PC-3 (cell line): Measurements from ENCODE around the gene CDH4. TPM values are rescaled to one million over a fixed set of nuclear protein-coding genes. Genes with fewer than 3 reads are reported as not detected.

Experiments used
- ATAC-seq: fragments of 200-7000 bp; cut with Tn5 transposase; 2 replicates; pipeline ENCODE4 v1.9.1; 2020; ENCODE audit warnings: mild to moderate bottlenecking, moderate library complexity
- BruUV-seq: library from RNA; stranded (reverse); fragments of 400-500 nt; replicated peaks from 2 replicates; lab custom pipeline; 2021; lab: Mats Ljungman, UMichigan
- CTCF ChIA-PET: fragments of 300-600 bp; sonication (Branson Sonifier 250); formaldehyde crosslinking; loops from one replicate; lab custom pipeline; 2022; ENCODE audit warnings: antibody characterized with exemption; lab: Charles Lee
- POLR2A ChIA-PET: fragments of 300-600 bp; sonication (Branson Sonifier 250); formaldehyde crosslinking; loops from one replicate; lab custom pipeline; 2022; ENCODE audit warnings: antibody characterized with exemption; ENCODE audit not compliant: unreplicated experiment; lab: Charles Lee
- DNase-seq: peaks from one replicate; pipeline ENCODE4 v3.0.0-alpha.2; 2015
- H2AFZ ChIP-seq: fragments of 300-600 bp; sonication (generic); 2 replicates; pipeline ENCODE4 v1.6.0; 2016; ENCODE audit warnings: antibody characterized with exemption, low read length
- H3F3A ChIP-seq: fragments of 300-600 bp; sonication (generic); one replicate; pipeline ENCODE4 v1.6.0; 2017; ENCODE audit warnings: antibody characterized with exemption, low read length, control low read depth, mild to moderate bottlenecking; ENCODE audit not compliant: unreplicated experiment
- H3K27ac ChIP-seq: fragments of 300-600 bp; sonication (generic); 2 replicates; pipeline ENCODE4 v1.5.1; 2016; ENCODE audit warnings: mild to moderate bottlenecking, low read length
- H3K27me3 ChIP-seq: fragments of 300-600 bp; sonication (generic); 2 replicates; pipeline ENCODE4 v1.6.1; 2016; ENCODE audit warnings: low read length, mixed read lengths
- H3K36me3 ChIP-seq: fragments of 300-600 bp; sonication (generic); 2 replicates; pipeline ENCODE4 v1.6.1; 2016; ENCODE audit warnings: low read depth, mixed run types, low read length, mixed read lengths
- H3K4me1 ChIP-seq: fragments of 300-600 bp; sonication (generic); 2 replicates; pipeline ENCODE4 v1.5.1; 2016; ENCODE audit warnings: low read length; ENCODE audit not compliant: insufficient read depth
- H3K4me2 ChIP-seq: fragments of 300-600 bp; sonication (generic); 2 replicates; pipeline ENCODE4 v1.6.0; 2016; ENCODE audit warnings: low read length
- H3K4me3 ChIP-seq: fragments of 300-600 bp; sonication (generic); 2 replicates; pipeline ENCODE4 v1.5.1; 2016; ENCODE audit warnings: mild to moderate bottlenecking, low read length, mixed read lengths
- H3K79me2 ChIP-seq: fragments of 300-600 bp; sonication (generic); 2 replicates; pipeline ENCODE4 v1.6.1; 2017; ENCODE audit warnings: low read length, mixed read lengths
- H3K9ac ChIP-seq: fragments of 300-600 bp; sonication (generic); 2 replicates; pipeline ENCODE4 v1.6.0; 2016; ENCODE audit warnings: mild to moderate bottlenecking, low read length
- H3K9me2 ChIP-seq: fragments of 300-600 bp; sonication (generic); replicated peaks from 2 replicates; pipeline ENCODE4 v1.6.1; 2016; ENCODE audit warnings: mixed run types, low read length, mixed read lengths
- H3K9me3 ChIP-seq: fragments of 300-600 bp; sonication (generic); 2 replicates; pipeline ENCODE4 v1.6.1; 2016; ENCODE audit warnings: low read length, mixed read lengths
- H4K20me1 ChIP-seq: fragments of 300-600 bp; sonication (generic); 2 replicates; pipeline ENCODE4 v1.6.1; 2016; ENCODE audit warnings: low read length, mixed read lengths
- CTCF ChIP-seq: fragments of 300-600 bp; sonication (generic); conservative IDR thresholded peaks from 2 replicates; pipeline ENCODE4 v1.5.1; 2017; ENCODE audit warnings: antibody characterized with exemption, low read depth, mild to moderate bottlenecking, low read length
- EZH2 ChIP-seq: fragments of 300-600 bp; sonication (generic); IDR thresholded peaks from one replicate; pipeline ENCODE4 v1.6.1; 2017; ENCODE audit warnings: antibody characterized with exemption, mild to moderate bottlenecking, low read length; ENCODE audit not compliant: unreplicated experiment
- EZH2phosphoT487 ChIP-seq: fragments of 300-600 bp; sonication (generic); IDR thresholded peaks from 2 replicates; pipeline ENCODE4 v1.6.1; 2018; ENCODE audit warnings: mild to moderate bottlenecking, antibody characterized with exemption, low read length, borderline replicate concordance
- intact Hi-C: fragments of 100-400 bp; cut with micrococcal nuclease; formaldehyde crosslinking; loops from 2 replicates; pipeline ENCODE4 v1.9.0; 2023
- total RNA-seq: library from RNA; depleted of rRNA; stranded (reverse); fragments of >200 nt; gene quantifications from 2 replicates; pipeline ENCODE4 v1.2.3, GENCODE V29; 2014

The CDH4 gene
- total RNA-seq, 1 experiment from 2014 or later = not detected

GRCh38 chr20:61699495-61700374, 447.7 kb downstream of the CDH4 start:
- no peak overlapping the region for H3K4me2 ChIP-seq
- POLR2A ChIA-PET = no interaction called here
- no peaks in the 10 kb centered on the region for H3K9me3 ChIP-seq
- BruUV-seq = no TSS peak
- no peaks in the 10 kb centered on the region for H3F3A ChIP-seq
- H3K9me2 ChIP-seq = no peaks in the 10 kb centered on the region
- DNase-seq = no peak
- H3K36me3 ChIP-seq = no peaks in the 10 kb centered on the region
- intact Hi-C loops = no loop called here
- no peak for ATAC-seq
- H4K20me1 ChIP-seq = no peaks in the 10 kb centered on the region
- H3K9ac ChIP-seq = no peak overlapping the region
- peaks cover 99% of the 10 kb centered on the region for H3K27me3 ChIP-seq
- TF ChIP-seq CTCF (no peak), EZH2 (no peak), EZH2phosphoT487 (no peak)
- no peak overlapping the region for H2AFZ ChIP-seq
- CTCF ChIA-PET = no interaction called here
- H3K4me3 ChIP-seq = no peak overlapping the region
- no peaks in the 10 kb centered on the region for H3K4me1 ChIP-seq
- no peak overlapping the region for H3K27ac ChIP-seq
- H3K79me2 ChIP-seq = no peaks in the 10 kb centered on the region

- H3K79me2 ChIP-seq = no peaks in the 10 kb centered on the region
- H3K27ac ChIP-seq = no peak overlapping the region
- no peaks in the 10 kb centered on the region for H3K9me3 ChIP-seq
- intact Hi-C loops = no loop called here
- H3K4me1 ChIP-seq = no peaks in the 10 kb centered on the region
- no peak overlapping the region for H3K4me2 ChIP-seq
- ChIA-PET POLR2A (no interaction called here), CTCF (no interaction called here)
- H3K9me2 ChIP-seq = no peaks in the 10 kb centered on the region
- H3K4me3 ChIP-seq = no peak overlapping the region
- DNase-seq (no peak), ATAC-seq (no peak)
- no peaks in the 10 kb centered on the region for H3F3A ChIP-seq
- no peak overlapping the region for H3K9ac ChIP-seq
- H3K27me3 ChIP-seq = peaks cover 99% of the 10 kb centered on the region
- TF ChIP-seq EZH2phosphoT487 (no peak), CTCF (no peak), EZH2 (no peak)
- H2AFZ ChIP-seq = no peak overlapping the region
- no TSS peak for BruUV-seq
- no peaks in the 10 kb centered on the region for H4K20me1 ChIP-seq
- H3K36me3 ChIP-seq = no peaks in the 10 kb centered on the region
Measured at GRCh38 chr20:61700595-61701140, 448.6 kb downstream of the CDH4 start.

GRCh38 chr20:61701401-61701800, 449.3 kb downstream of the CDH4 start:
- H3K9ac ChIP-seq = no peak overlapping the region
- no peak overlapping the region for H2AFZ ChIP-seq
- H3K27me3 ChIP-seq = peaks cover 99% of the 10 kb centered on the region
- POLR2A ChIA-PET = no interaction called here
- no peaks in the 10 kb centered on the region for H3K9me3 ChIP-seq
- H3K9me2 ChIP-seq = no peaks in the 10 kb centered on the region
- H3K27ac ChIP-seq = no peak overlapping the region
- no peak overlapping the region for H3K4me3 ChIP-seq
- DNase-seq (no peak), ATAC-seq (no peak)
- no peaks in the 10 kb centered on the region for H3K79me2 ChIP-seq
- no peaks in the 10 kb centered on the region for H3K36me3 ChIP-seq
- H3F3A ChIP-seq = no peaks in the 10 kb centered on the region
- intact Hi-C loops = no loop called here
- no peaks in the 10 kb centered on the region for H3K4me1 ChIP-seq
- no peak overlapping the region for H3K4me2 ChIP-seq
- no peak for TF ChIP-seq EZH2phosphoT487
- TF ChIP-seq CTCF = no peak
- no peak for TF ChIP-seq EZH2
- no peaks in the 10 kb centered on the region for H4K20me1 ChIP-seq
- CTCF ChIA-PET = no interaction called here
- no TSS peak for BruUV-seq
